ENCODE results near the gene UGT1A1.

UGT1A1 gene

DNA sequence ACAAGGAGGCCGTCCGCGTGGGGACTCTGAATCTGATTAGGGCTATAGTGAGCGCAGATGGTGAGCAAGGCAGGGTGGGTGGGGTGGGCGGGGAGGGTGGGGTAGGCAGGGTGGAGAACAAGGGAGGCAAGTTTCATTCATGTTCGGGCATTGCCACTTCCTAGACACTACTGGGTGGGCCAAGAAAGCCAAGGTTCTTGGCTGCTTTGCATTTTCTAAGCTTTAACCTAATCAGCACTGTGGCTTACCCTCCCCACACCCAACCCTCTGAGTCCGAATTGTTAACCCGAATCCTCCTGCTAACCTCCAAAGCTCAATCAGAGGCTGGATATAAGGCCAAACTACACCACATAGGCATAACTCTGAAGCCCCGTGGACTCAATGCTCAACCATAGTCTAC, 36.2 kb downstream of the UGT1A1 start:
- DNase-seq (ENCODE audit: low read depth) = no peak

DNA sequence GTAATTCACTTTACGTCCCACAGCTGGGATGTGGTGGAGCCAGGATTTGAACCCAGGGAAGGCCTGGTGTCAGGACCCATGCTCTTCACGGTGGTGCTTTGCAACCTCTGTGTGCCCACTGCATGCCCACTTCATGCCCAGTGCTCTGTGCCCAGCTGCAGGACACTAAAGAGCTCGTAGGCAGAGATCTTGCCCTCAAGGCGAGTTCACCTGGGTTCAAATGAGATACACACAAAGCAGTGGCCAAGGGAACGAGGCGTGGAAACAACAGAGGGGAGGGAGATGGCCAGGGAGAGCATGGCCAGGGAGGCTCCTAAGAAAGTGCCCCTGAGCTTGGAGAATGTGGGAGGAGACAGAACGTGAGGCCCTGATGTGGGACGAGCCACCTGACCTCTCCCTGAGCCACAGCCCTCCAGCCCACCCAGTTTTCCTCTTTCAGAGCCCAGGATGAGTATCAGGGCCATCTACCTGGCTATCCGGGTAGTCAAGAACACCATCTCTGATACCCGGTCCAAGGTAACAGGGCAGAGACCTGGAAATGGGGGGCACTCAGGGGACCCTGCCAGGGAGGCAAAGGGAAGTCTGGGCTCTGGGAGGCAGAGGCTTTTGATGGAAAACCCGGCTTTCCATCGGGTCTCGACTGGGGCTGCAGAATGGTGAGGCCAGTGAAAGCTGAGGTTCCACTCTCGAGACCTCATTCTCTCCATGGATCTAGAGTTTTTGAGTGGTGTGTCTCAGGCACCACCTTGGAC, 38.4 kb downstream of the UGT1A1 start:
- no peak for DNase-seq (ENCODE audit: low read depth)

DNA sequence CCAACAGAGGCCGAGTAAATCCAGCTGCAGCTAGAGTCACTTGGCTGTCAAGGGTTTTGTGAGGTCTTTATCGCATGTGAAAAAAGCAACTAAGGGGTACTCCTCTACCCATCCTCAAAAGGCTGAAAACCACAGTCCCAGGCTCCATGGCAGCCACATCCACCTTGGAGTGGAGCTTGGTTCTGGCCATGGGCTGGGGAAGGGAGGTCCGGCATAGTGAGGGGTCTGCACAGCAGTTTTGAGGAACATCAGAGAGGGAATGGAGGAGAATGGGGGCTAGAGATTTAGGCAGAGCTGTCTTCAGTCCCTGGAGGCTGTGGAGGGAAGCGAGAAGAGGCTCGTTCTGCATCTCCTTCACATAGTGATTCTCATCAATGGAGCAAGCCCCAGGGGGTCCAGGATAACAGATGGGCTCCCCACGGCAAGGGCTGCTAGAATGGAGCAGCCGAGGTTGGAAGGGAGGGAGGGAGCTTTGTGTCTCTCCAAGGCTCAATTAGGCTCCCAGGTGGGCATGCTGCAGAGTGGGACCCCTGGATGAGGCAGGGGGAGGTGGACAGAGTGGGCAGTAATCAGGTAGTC, 39.1 kb downstream of the UGT1A1 start:
- DNase-seq (ENCODE audit: low read depth) = no peak

DNA sequence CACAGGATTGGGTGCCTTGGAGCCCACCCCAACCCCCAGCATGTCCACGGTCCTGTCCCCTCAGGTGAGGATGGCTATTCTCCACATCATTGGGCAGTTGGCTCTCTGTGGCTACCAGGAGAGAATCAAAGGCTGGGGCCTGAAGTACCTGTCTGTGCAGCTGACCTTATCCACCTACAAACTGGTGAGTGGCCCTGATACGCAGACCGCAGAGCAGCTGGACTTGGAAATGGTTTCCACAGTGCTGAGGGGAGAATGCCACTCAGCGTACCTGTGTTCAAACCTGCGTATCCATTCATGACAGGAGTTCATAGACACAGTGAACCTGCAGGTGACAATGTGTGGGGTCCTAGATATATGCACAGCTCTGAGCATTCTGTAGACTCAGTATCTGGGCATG, 39.6 kb downstream of the UGT1A1 start:
- no peak for DNase-seq (ENCODE audit: low read depth)

DNA sequence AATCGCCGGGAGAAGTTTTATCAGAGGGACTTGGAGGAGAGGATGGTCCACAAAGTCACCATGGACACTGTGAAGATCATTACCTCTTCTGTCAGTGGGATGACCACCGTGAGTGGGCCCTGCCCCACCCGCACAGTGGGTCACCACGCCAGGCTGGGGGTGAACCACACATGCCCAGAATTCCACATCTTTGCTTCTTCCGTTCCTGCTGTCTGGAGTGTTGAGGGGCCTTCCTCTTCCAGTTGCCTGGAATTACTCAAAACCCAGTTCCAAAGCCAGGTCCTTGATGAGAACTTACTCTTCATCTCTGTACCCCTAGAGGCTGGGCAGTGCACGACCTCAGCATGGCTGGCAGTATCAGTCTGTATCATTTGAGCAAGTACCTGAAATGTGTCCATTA, 40.1 kb downstream of the UGT1A1 start:
- no peak for DNase-seq (ENCODE audit: low read depth)

DNA sequence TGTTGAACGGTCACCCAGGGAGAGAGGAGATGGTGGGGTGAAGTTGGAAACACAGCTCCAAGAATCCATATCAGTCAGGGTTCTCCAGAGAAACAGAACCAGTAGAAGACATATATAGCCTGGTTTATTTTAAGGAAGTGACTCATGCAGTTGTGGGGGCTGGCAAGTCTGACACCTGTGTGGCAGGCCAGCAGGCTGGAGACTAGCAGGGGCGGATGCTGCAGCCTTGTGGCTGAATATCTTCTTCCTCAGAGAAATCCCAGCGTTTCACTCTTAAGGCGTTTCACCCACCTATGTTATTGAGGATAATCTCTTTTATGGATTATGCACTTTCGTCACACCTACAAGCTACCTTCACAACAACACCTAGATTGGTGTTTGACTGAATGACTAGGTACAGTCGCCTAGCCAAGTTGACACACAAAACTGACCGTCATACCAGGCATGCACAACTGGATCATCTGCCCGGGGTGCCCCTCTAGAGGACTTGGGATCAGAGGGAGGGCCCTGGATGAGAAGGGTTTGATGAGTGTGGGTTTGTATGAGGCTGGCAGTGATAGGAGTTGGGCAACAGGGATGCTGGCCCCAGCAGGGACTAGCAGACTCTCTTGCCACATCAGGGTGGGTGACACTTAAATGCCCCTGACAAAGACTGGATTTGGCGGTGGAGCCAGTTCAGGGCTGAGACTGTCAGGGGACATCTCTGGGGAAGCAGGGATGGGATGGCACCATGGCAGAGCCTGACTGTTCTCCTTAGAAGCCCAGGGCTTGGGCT, 41.5 kb downstream of the UGT1A1 start:
- DNase-seq (ENCODE audit: low read depth) = no peak

- no peak for DNase-seq (ENCODE audit: low read depth)
Measured at GRCh38 chr2:233802132-233802815, 42.2 kb downstream of the UGT1A1 start.

GRCh38 chr2:233803292-233803911, 43.3 kb downstream of the UGT1A1 start:
- no peak for DNase-seq (ENCODE audit: low read depth)

DNA sequence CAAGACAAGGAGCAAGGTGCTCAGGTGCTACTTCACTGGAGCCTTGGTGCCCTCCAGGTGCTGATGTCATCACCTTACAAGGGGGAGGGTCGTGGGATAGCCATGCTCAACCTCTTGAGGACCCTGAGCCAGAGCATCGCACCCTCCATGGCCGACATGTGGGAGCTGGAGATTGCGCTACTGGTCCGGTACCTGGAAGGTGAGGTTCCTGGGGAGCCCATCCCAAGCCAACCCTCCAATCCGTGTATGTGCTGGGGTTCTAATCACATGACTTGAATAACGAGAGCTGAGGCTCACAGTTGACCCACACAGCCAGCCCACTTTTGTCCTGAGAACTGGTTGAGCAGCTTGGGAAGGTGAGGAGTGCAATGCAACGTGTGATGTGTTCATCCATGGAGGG, 43.9 kb downstream of the UGT1A1 start:
- DNase-seq (ENCODE audit: low read depth) = no peak

DNA sequence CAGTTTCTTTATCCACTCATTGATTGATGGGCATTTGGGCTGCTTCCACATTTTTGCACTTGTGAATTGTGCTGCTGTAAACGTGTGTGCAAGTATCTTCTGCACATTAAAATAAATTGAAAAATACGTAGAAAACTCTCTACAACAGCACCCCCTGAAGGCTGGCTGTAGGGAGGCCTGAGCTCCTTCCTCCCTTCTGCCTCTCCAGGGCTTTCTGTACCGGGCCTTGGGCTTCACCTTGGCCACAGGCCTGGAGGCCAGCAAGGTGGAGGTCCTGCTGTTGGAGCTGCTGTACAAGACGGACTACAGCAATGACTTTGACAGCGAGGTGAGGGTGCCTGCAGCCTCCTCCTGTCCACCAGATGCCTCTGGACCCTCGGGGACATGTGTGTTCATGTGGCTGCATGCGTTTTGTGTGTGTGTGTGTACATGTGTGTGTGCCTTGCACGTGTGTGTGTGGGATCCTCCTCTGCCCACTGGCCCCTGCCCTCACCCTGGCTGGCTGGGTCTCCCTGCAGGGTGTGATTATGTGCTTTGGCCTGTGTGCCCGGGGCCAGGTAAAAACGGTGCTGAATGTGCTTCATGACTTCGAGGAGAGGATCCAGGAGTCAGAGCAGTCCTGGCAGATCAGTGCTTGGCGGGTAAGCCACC, 47.3 kb downstream of the UGT1A1 start:
- no peak for DNase-seq (ENCODE audit: low read depth)

GRCh38 chr2:233807966-233808935, 48.2 kb downstream of the UGT1A1 start:
- no peak for DNase-seq (ENCODE audit: low read depth)

GRCh38 chr2:233810385-233810784, 50.3 kb downstream of the UGT1A1 start:
- DNase-seq (ENCODE audit: low read depth) = no peak

- DNase-seq (ENCODE audit: low read depth) = no peak
Measured at GRCh38 chr2:233811087-233811486, 51.0 kb downstream of the UGT1A1 start.

GRCh38 chr2:233811732-233812131, 51.7 kb downstream of the UGT1A1 start:
- DNase-seq (ENCODE audit: low read depth) = no peak

DNA sequence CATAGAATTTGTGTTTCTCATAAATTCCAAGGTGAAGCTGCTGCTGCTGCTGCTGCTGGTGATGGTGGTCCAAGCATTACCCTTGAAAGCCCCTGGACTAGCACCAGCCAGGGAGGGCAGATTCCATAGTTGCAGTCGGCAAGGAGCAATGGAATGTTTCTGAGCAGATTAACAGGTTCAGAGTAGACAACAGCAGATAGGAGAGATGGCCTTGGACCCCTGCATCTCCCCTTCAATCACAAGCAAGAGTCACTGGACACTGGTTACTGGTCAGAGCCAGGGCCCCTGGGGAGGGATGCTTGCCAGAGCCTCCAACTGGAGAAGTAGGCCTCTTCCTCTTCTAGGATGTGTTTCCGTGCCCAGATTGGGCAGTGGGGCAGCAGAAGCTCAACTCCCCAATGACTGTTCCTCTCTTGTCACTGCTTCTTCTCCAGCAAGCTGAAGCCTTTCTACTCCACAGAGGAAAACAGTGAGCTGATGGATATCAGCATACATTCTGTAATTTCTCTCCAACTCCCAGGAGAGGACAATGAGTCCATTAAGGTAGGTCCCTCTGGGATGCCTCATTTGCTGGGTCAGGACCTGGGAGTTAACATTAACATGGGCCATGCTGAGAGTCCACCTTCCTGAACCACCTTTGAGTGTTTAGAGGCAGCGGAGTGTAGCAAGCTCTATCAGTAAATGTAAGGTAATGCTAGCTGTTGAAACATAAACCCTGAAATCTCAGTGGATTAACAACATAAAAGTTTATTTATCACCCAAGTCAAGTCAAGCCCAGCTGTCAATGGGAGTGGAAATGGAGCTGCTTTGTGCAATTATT, 53.4 kb downstream of the UGT1A1 start:
- DNase-seq (ENCODE audit: low read depth) = no peak

DNA sequence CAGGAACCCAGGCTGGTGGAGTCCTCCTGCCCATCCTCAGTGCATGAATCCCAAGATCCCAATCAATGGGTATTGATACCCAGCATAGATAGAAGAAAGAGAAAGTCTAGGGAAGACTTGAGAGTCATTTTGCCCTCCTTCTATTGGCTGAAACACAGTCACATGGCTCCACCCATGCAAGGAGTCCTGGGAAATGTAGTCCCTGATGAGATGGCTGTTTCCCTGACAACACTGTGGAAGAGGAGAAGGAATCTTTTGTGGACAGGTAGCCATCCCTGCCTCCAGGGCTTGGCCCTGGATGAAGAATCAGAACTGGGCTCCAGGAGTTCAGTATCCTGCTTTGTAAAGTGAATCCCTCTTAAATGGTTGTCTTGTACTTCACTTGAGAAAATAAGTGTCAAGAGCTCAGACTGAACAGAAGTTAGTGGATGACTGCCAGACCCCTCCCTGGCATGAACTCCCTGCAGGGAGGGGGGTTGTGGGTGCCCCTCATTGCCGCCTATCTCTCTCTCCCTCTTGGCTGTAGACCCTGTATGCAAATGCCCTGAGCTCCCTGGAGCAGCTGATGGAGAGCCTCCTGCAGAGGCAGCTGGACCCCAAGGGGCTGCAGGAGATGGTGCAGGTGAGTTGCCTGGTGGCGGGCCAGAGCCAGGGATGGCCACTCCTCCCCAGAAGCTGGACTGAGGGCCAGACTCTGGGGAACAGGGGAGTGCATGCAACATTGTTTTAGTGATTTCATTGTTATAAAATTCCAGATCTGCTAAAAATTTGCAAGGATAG, 54.2 kb downstream of the UGT1A1 start:
- no peak for DNase-seq (ENCODE audit: low read depth)

DNA sequence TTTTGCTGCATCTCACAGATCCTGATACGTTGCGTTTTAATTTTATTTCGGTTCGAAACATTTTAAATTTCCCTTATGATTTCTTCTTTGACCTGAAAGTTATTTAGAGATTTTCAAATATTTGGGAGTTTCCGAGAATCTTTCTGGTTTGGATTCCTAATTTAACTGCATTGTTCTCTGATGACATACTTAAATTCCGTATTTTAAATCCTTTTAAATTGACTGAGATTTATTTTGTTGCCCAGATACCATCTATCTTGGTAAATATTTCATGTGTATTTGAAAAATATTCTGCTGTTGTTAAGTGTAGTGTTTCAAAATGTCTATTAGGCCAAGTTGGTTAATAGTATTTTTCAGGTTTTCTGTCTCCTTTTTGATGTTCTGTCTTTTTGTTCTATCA, 55.8 kb downstream of the UGT1A1 start:
- no peak for DNase-seq (ENCODE audit: low read depth)

- DNase-seq (ENCODE audit: low read depth) = no peak
Measured at GRCh38 chr2:233816334-233816733, 56.3 kb downstream of the UGT1A1 start.

- no peak for DNase-seq (ENCODE audit: low read depth)
Measured at GRCh38 chr2:233816771-233817170, 56.7 kb downstream of the UGT1A1 start.
